HEK293 (cell line): ENCODE measurements around the gene IDH3A.

ENCODE experiments used
- CTCF ChIA-PET: fragments of 350-600 bp; formaldehyde crosslinking; extraction: SDS; loops from one replicate; lab custom pipeline; 2021; ENCODE audit warnings: antibody characterized with exemption; lab: Yijun Ruan, JAX
- POLR2A ChIA-PET: fragments of 300-600 bp; formaldehyde crosslinking; extraction: SDS; loops from one replicate; lab custom pipeline; 2020; ENCODE audit warnings: antibody characterized with exemption, inconsistent platforms; lab: Yijun Ruan, JAX
- H3K27ac ChIP-seq: fragments of 200-500 bp; sonication (Bioruptor generic); 2 replicates; pipeline ENCODE4 v1.5.1; 2014; ENCODE audit warnings: low read depth, low read length, control low read depth, inconsistent platforms; ENCODE audit errors: extremely low read depth
- H3K36me3 ChIP-seq, 2 experiments: fragments of 200-500 bp in 1 of 2; sonication (Bioruptor generic) in 1 of 2; 1 replicate in 1 of 2; 2 replicates in 1 of 2; pipeline ENCODE4 v1.5.1; 2014 to 2017; ENCODE audit warnings: inconsistent platforms in 2 of 2, low read length in 2 of 2; ENCODE audit not compliant: control insufficient read depth in 2 of 2, insufficient read depth in 1 of 2
- H3K4me1 ChIP-seq: fragments of 200-500 bp; sonication (Bioruptor generic); 2 replicates; pipeline ENCODE4 v1.5.1; 2014; ENCODE audit warnings: mild to moderate bottlenecking, low read length, inconsistent platforms; ENCODE audit not compliant: control insufficient read depth, insufficient read depth
- H3K4me3 ChIP-seq: 2 replicates; pipeline ENCODE4 v1.5.1; 2011; ENCODE audit warnings: low read depth, mild to moderate bottlenecking, control low read depth, low read length, moderate library complexity
- H3K9me3 ChIP-seq: fragments of 200-500 bp; sonication (Bioruptor generic); 2 replicates; pipeline ENCODE4 v1.5.1; 2014; ENCODE audit warnings: low read depth, low read length, inconsistent platforms; ENCODE audit not compliant: control insufficient read depth, insufficient read depth
- GLI4 ChIP-seq: fragments of 450-650 bp; formaldehyde crosslinking; IDR thresholded peaks from 2 replicates; pipeline ENCODE4 v1.5.1; 2016; ENCODE audit warnings: missing biosample characterization, missing genetic modification characterization
- GLIS1 ChIP-seq: fragments of 450-650 bp; formaldehyde crosslinking; IDR thresholded peaks from 2 replicates; pipeline ENCODE4 v1.5.1; 2016; ENCODE audit warnings: missing biosample characterization, missing genetic modification characterization
- GLIS2 ChIP-seq: fragments of 450-650 bp; formaldehyde crosslinking; IDR thresholded peaks from 2 replicates; pipeline ENCODE4 v1.5.1; 2016; ENCODE audit warnings: missing biosample characterization, missing genetic modification characterization
- KLF10 ChIP-seq: fragments of 450-650 bp; IDR thresholded peaks from 2 replicates; pipeline ENCODE4 v1.5.1; 2018; ENCODE audit warnings: missing biosample characterization, mild to moderate bottlenecking, missing genetic modification characterization
- MYNN ChIP-seq: fragments of 450-650 bp; formaldehyde crosslinking; IDR thresholded peaks from 2 replicates; pipeline ENCODE4 v1.5.1; 2016; ENCODE audit warnings: missing biosample characterization, missing genetic modification characterization, borderline replicate concordance
- PATZ1 ChIP-seq: fragments of 450-650 bp; formaldehyde crosslinking; IDR thresholded peaks from 2 replicates; pipeline ENCODE4 v1.5.1; 2016; ENCODE audit warnings: missing biosample characterization, missing genetic modification characterization
- RBAK ChIP-seq: fragments of 450-650 bp; formaldehyde crosslinking; IDR thresholded peaks from 2 replicates; pipeline ENCODE4 v1.5.1; 2016; ENCODE audit warnings: missing biosample characterization, missing genetic modification characterization
- REST ChIP-seq: fragments of 450-650 bp; formaldehyde crosslinking; IDR thresholded peaks from 2 replicates; pipeline ENCODE4 v1.5.1; 2016; ENCODE audit warnings: missing biosample characterization, missing genetic modification characterization
- SCRT1 ChIP-seq: fragments of 450-650 bp; formaldehyde crosslinking; IDR thresholded peaks from 2 replicates; pipeline ENCODE4 v1.5.1; 2016; ENCODE audit warnings: missing biosample characterization, missing genetic modification characterization, borderline replicate concordance
- SCRT2 ChIP-seq: fragments of 450-650 bp; formaldehyde crosslinking; IDR thresholded peaks from 2 replicates; pipeline ENCODE4 v1.5.1; 2016; ENCODE audit warnings: missing biosample characterization, missing genetic modification characterization
- SP3 ChIP-seq: fragments of 450-650 bp; formaldehyde crosslinking; IDR thresholded peaks from 2 replicates; pipeline ENCODE4 v1.5.1; 2016; ENCODE audit warnings: missing biosample characterization, missing genetic modification characterization
- YY2 ChIP-seq: fragments of 450-650 bp; formaldehyde crosslinking; IDR thresholded peaks from 2 replicates; pipeline ENCODE4 v1.5.1; 2016; ENCODE audit warnings: missing biosample characterization, missing genetic modification characterization
- ZBTB7A ChIP-seq: fragments of 450-650 bp; formaldehyde crosslinking; IDR thresholded peaks from 2 replicates; pipeline ENCODE4 v1.5.1; 2016; ENCODE audit warnings: low read depth, missing biosample characterization, missing genetic modification characterization
- ZNF146 ChIP-seq: fragments of 450-650 bp; formaldehyde crosslinking; IDR thresholded peaks from 2 replicates; pipeline ENCODE4 v1.5.1; 2016; ENCODE audit warnings: missing biosample characterization, missing genetic modification characterization
- ZNF155 ChIP-seq: fragments of 450-650 bp; formaldehyde crosslinking; IDR thresholded peaks from 2 replicates; pipeline ENCODE4 v1.5.1; 2016; ENCODE audit warnings: missing biosample characterization, missing genetic modification characterization
- ZNF16 ChIP-seq: fragments of 450-650 bp; formaldehyde crosslinking; IDR thresholded peaks from 2 replicates; pipeline ENCODE4 v1.5.1; 2016; ENCODE audit warnings: low read depth, missing biosample characterization, missing genetic modification characterization
- ZNF18 ChIP-seq: fragments of 450-650 bp; formaldehyde crosslinking; IDR thresholded peaks from 2 replicates; pipeline ENCODE4 v1.5.1; 2016; ENCODE audit warnings: missing biosample characterization, missing genetic modification characterization
- ZNF221 ChIP-seq: fragments of 450-650 bp; formaldehyde crosslinking; IDR thresholded peaks from 2 replicates; pipeline ENCODE4 v1.5.1; 2017; ENCODE audit warnings: missing biosample characterization, missing genetic modification characterization, borderline replicate concordance
- ZNF26 ChIP-seq: fragments of 450-650 bp; formaldehyde crosslinking; IDR thresholded peaks from 2 replicates; pipeline ENCODE4 v1.5.1; 2016; ENCODE audit warnings: missing biosample characterization, missing genetic modification characterization
- ZNF398 ChIP-seq: fragments of 450-650 bp; formaldehyde crosslinking; IDR thresholded peaks from 2 replicates; pipeline ENCODE4 v1.5.1; 2017; ENCODE audit warnings: missing biosample characterization, missing genetic modification characterization
- ZNF473 ChIP-seq: fragments of 450-650 bp; formaldehyde crosslinking; IDR thresholded peaks from 2 replicates; pipeline ENCODE4 v1.5.1; 2017; ENCODE audit warnings: missing biosample characterization, missing genetic modification characterization
- ZNF501 ChIP-seq: fragments of 450-650 bp; formaldehyde crosslinking; IDR thresholded peaks from 2 replicates; pipeline ENCODE4 v1.5.1; 2016; ENCODE audit warnings: missing biosample characterization, missing genetic modification characterization
- ZNF529 ChIP-seq: fragments of 450-650 bp; formaldehyde crosslinking; IDR thresholded peaks from 2 replicates; pipeline ENCODE4 v1.5.1; 2017; ENCODE audit warnings: missing genetic modification characterization, missing biosample characterization; ENCODE audit not compliant: insufficient replicate concordance
- ZNF660 ChIP-seq: fragments of 450-650 bp; IDR thresholded peaks from 2 replicates; pipeline ENCODE4 v1.5.1; 2018; ENCODE audit warnings: missing biosample characterization, mild to moderate bottlenecking, missing genetic modification characterization
- ZNF837 ChIP-seq: fragments of 450-650 bp; formaldehyde crosslinking; IDR thresholded peaks from 2 replicates; pipeline ENCODE4 v1.5.1; 2016; ENCODE audit warnings: missing biosample characterization, missing genetic modification characterization

The IDH3A gene

GRCh38 chr15:78129751-78130287, 19.3 kb upstream of the IDH3A start:
- H3K36me3 ChIP-seq = no peaks in the 10 kb centered on the region
- no peak overlapping the region for H3K27ac ChIP-seq
- ChIA-PET POLR2A (interaction anchor here (2.3 kb wide), 1 partner anchor 20 kb away, joined by 17 read pairs; the partner anchor contains the start of gene IDH3A), CTCF (interaction anchor here (0.9 to 3.2 kb wide), 10 partner anchors 12 to 170 kb away, joined by 3 to 22 read pairs (median 6); no protein-coding TSS in a partner anchor)
- peaks cover 2% of the 10 kb centered on the region; the same call in 1 of the 2 replicates for H3K4me1 ChIP-seq
- H3K9me3 ChIP-seq = no peaks in the 10 kb centered on the region
- TF ChIP-seq ZNF398 (tag by site-specific recombination) = peak; percentile 74
- TF ChIP-seq ZNF837 (tag by site-specific recombination) = no peak
- no peak for TF ChIP-seq ZBTB7A
- no peak for TF ChIP-seq RBAK (tag by site-specific recombination)
- no peak for TF ChIP-seq GLI4 (tag by site-specific recombination)
- no peak for TF ChIP-seq ZNF16
- TF ChIP-seq ZNF146 (tag by site-specific recombination) = no peak
- no peak for TF ChIP-seq ZNF221 (tag by site-specific recombination)
- TF ChIP-seq ZNF26 (tag by site-specific recombination) = no peak
- no peak for TF ChIP-seq SP3 (tag by site-specific recombination)
- no peak for TF ChIP-seq MYNN (tag by site-specific recombination)
- TF ChIP-seq GLIS1 (tag by site-specific recombination) = no peak
- TF ChIP-seq GLIS2 (tag by site-specific recombination) = no peak
- no peak; the same call in 1 of the 2 replicates for TF ChIP-seq ZNF18
- no peak for TF ChIP-seq REST
- TF ChIP-seq ZNF660 (tag by site-specific recombination) = no peak
- no peak for TF ChIP-seq PATZ1 (tag by site-specific recombination)
- TF ChIP-seq SCRT2 (tag by site-specific recombination) = peak; percentile 93
- TF ChIP-seq KLF10 (tag by site-specific recombination) = no peak
- TF ChIP-seq ZNF155 (tag by site-specific recombination) = no peak
- TF ChIP-seq SCRT1 (tag by site-specific recombination) = peak; percentile 88
- no peak for TF ChIP-seq ZNF473 (tag by site-specific recombination)
- TF ChIP-seq ZNF501 (tag by site-specific recombination) = no peak
- TF ChIP-seq YY2 = no peak
- no peak for TF ChIP-seq ZNF529 (tag by site-specific recombination)
- H3K4me3 ChIP-seq = no peak overlapping the region
